Measurements from ENCODE around the gene MYO1C.

MYO1C gene

GRCh38 chr17:1484676-1485422 is 7.6 kb downstream of the MYO1C start:
- DNase-seq (ENCODE audit: low spot score) = no peak

DNA sequence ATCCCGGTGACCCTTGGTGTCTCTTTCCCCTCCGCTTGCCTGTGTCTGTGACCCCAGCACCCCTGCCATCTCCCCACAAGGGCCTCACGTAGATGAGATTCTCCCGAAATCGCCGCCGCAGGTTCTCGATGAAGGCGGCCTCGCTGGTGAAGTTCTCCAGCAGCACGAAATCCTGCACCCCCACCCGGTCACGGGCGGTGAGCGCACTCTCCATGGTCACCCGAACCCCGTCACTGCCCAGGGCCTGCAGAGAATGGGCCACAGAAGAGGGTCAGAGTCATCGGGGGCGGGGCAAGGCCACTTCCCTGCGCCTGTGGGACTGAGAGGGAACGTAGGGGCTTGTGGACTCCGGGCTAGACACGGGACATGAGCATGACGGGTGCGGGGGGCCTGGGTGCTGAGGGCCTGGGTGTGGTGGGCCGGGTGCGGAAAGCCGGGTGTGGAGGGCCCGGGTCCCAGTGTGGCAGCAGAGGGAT is 8.4 kb downstream of the MYO1C start:
- DNase-seq (ENCODE audit: low spot score) = no peak

GRCh38 chr17:1482680-1483079 is 9.8 kb downstream of the MYO1C start:
- DNase-seq (ENCODE audit: low spot score) = no peak

- no peak for DNase-seq (ENCODE audit: low spot score)
Observed at GRCh38 chr17:1481736-1482135, 10.8 kb downstream of the MYO1C start.

DNA sequence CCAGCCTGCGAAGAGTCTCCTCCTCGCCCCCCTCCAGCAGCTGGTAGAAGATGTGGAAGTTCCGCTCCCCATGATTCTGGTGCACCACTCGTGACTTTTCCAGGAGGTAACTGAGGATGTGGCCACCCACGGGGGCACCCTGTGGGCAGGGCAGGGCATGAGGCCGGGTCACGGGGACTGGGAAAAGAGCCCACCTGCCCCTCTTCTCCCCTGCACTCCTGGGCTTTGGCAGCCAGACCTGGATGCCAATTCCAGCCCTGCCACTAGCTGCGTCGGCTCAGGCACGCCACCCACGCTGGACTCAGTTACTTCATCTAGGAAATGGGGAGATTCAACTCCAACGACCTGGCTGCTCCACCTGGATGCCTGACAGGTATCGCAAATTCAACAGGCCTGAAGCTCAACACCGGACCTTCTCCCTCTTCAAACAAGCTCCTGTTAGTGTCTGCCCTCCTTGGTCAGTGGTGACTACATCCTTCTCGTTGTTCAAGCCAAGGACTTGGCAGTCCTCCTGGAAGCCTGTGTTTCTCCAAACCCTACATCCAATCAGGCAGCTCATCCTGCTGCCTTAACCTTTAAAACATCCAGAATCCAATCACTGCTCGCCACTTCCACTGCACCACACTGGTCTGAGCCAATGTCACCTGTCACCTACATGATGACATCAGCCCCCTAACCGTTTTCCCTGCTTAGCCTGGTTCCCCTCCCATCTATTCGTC is 11.6 kb downstream of the MYO1C start:
- DNase-seq (ENCODE audit: low spot score) = no peak

- DNase-seq (ENCODE audit: low spot score) = no peak
Observed at GRCh38 chr17:1478418-1478817, 14.1 kb downstream of the MYO1C start.

DNA sequence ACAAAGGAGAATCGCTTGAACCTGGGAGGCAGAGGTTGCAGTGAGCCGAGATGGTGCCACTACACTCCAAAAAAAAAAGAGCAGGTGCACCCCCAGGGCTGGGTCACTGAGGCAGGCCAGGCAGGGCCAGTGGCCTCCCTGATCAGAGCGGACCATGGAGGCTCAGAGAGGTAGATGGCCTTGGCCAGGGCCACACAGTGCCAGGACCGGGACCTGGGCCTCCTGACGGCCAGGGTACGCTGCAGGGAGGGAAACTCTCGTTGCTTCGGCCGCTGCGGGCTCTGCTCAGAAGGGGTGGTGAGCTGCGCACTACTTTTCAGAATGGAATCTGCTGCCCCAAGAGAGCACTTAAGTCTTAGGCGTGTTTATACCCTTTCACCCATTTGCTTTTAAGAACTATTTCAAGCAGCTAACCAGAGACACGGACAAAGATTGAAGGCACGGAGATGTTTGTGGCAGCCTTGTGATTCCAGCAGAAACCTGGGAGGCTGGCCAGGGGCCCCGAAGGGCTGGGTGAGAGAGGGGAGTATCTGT is 17.1 kb downstream of the MYO1C start:
- DNase-seq (ENCODE audit: low spot score) = no peak

GRCh38 chr17:1474402-1475189 is 17.9 kb downstream of the MYO1C start:
- DNase-seq (ENCODE audit: low spot score) = no peak

DNA sequence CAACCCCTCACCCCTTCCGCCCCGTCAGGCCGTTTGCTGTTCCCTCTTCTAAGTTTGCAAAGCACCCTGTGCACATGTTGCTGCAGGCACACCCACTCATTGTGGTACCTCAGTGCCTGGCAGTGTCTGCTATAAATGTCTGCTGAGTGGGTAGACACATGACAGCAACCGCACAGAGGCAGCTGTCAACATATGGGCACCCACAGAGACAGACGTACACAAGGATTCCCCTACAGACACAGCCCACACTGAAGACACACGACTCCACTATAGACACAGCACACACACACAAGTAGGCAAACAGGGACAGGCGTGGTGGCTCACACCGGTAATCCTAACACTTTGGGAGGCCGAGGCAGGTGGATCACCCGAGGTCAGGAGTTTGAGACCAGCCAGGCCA is 18.6 kb downstream of the MYO1C start:
- DNase-seq (ENCODE audit: low spot score) = no peak

DNA sequence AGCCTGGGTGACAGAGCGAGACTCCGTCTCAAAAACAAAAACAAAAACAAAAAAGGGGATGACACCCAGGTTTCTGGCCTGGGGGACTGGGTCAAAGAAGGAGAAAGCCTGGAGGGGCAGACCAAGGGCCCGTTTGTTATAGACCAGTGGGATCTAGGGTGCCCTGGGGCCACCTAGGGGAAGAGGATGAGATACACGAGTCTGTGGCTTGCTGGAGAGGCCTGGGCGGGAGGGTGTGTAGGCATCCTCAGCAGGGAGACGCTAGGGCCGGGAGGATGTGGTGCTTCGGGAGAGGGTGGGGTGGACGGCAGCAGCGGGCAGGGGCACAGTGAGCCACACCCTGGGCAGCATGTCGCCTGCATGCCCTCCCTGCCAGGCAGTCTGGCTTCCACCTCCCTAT is 19.3 kb downstream of the MYO1C start:
- no peak for DNase-seq (ENCODE audit: low spot score)

- DNase-seq (ENCODE audit: low spot score) = no peak
Observed at GRCh38 chr17:1471911-1472821, 20.3 kb downstream of the MYO1C start.

DNA sequence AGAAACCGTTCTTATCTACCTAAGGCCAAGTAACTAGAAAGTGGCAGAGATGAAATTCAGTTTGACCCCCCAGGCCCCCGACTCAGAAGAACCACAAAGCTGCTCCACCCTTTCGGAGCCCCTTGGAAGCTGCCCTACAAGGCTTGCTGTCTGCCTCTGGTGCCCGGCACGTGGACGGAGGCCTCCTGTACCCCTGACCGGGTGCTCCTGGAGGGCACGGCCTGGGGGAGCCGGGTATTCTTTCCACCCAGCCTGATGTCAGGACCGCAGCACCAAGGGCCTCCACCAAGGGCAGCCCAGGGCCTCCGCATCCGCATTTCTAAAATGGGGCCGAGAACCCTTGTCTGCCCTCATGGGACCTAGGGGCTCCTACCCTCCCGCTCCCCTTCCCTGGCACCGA is 21.0 kb downstream of the MYO1C start:
- no peak for DNase-seq (ENCODE audit: low spot score)

DNA sequence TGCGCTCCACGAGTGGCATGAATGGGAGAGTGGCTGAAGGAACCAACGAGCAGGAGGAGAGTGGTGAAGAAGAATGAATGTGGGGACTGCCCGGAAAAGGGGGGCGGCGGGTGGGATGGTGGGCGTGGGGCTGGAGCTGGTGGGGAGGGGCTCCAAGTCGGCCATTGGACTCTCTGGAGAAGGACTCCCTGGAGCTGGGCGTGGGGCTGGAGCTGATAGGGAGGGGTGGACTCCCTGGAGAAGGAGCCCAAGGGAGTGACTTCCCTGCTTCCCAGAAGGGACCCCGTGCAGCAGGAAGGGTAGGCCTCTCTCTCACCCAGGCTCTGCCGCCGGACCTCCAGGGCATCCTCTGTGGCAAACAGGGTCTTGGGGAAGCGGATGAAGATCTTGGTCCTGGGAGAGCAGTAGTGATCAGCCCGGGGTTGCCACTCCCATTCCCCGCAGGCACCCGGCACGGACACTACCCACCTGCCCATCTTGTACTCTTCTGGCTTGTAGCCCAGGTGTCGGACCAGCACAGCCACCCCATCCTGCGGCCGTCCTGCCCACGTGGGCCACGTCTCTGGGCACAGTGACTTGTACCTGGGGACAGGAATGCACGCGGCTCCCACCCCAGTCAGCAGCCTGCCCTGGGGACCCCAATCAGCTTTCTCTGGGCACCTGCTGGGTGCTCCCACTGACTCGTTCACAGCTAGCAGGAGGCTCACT is 21.6 kb downstream of the MYO1C start:
- DNase-seq (ENCODE audit: low spot score) = no peak

GRCh38 chr17:1470071-1470754 is 22.3 kb downstream of the MYO1C start:
- no peak for DNase-seq (ENCODE audit: low spot score)

DNA sequence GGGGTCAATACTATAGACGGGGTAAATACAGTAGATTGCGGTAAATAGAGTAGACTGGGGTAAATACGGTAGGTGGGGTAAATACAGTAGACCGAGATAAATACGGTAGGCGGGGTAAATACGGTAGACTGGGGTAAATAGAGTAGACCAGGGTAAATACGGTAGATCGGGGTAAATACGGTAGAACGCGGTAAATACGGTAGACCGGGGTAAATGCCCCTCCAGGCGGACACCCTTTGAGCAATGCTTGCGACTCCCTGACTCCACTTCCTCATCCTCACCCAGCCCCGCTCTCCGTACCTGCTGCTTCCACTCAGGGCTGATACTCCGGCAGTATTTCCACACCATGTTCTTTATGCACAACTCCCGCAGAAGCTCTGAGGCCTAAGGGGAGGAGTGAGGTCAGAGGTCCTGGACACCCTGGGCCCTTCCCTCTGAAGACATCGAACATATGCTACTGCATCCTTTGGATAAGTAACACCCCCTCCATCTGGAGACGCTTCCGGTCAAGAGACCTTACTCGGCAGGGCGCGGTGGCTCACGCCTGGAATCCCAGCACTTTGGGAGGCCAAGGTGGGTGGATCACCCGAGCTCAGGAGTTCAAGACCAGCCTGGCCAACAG is 23.1 kb downstream of the MYO1C start:
- DNase-seq (ENCODE audit: low spot score) = no peak

- no peak for DNase-seq (ENCODE audit: low spot score)
Observed at GRCh38 chr17:1467898-1468492, 24.5 kb downstream of the MYO1C start.

GRCh38 chr17:1467258-1467657 is 25.2 kb downstream of the MYO1C start:
- DNase-seq (ENCODE audit: low spot score) = no peak

DNA sequence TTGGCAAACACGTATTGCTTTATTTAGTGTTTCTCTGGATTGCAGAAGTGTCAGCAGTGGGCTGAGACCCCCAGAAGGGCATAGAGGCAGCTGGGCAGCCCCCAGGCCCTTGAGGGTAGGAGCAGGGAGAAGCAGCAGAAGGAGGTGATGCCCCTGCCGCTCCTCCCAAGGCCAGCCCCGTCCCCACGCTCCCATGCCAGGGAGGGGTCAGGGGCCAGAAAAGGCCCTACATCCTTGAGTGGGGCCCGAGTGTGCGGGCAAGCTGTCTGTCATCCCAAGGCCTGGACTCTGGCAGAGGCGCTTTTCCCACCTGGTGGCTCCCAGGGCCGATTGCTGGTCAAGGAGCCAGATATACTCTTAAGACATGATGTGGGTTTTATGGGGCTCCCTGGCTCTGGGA is 28.3 kb downstream of the MYO1C start:
- DNase-seq (ENCODE audit: low spot score) = no peak
